GM19099 (cell line): Measurements from ENCODE around the gene CFH.

Experiments
- POLR2A ChIP-seq: IDR thresholded peaks from 3 replicates; pipeline ENCODE4 v1.6.1; 2011; ENCODE audit warnings: low read depth; ENCODE audit not compliant: insufficient read length; ENCODE audit errors: extremely low read depth

The CFH gene

GRCh38 chr1:196655071-196655470, 3.2 kb downstream of the CFH start:
- no peak for TF ChIP-seq POLR2A

- no peak for TF ChIP-seq POLR2A
Measured at GRCh38 chr1:196655494-196655893, 3.7 kb downstream of the CFH start.

GRCh38 chr1:196659471-196659870, 7.6 kb downstream of the CFH start:
- no peak for TF ChIP-seq POLR2A

- TF ChIP-seq POLR2A: no peak
Measured at GRCh38 chr1:196660272-196660671, 8.4 kb downstream of the CFH start.

- TF ChIP-seq POLR2A: no peak
Measured at GRCh38 chr1:196660852-196661251, 9.0 kb downstream of the CFH start.

GRCh38 chr1:196661345-196661744, 9.5 kb downstream of the CFH start:
- no peak for TF ChIP-seq POLR2A

- TF ChIP-seq POLR2A: no peak
Measured at GRCh38 chr1:196667131-196667530, 15.3 kb downstream of the CFH start.

GRCh38 chr1:196669051-196669450, 17.2 kb downstream of the CFH start:
- no peak for TF ChIP-seq POLR2A

GRCh38 chr1:196669693-196670092, 17.9 kb downstream of the CFH start:
- no peak for TF ChIP-seq POLR2A

- no peak for TF ChIP-seq POLR2A
Measured at GRCh38 chr1:196674908-196675307, 23.1 kb downstream of the CFH start.

- no peak for TF ChIP-seq POLR2A
Measured at GRCh38 chr1:196677781-196678509, 26.1 kb downstream of the CFH start.

- TF ChIP-seq POLR2A: no peak
Measured at GRCh38 chr1:196678510-196678884, 26.7 kb downstream of the CFH start.

GRCh38 chr1:196680107-196680506, 28.3 kb downstream of the CFH start:
- TF ChIP-seq POLR2A: no peak

GRCh38 chr1:196684476-196684875, 32.6 kb downstream of the CFH start:
- no peak for TF ChIP-seq POLR2A

GRCh38 chr1:196685506-196685905, 33.7 kb downstream of the CFH start:
- TF ChIP-seq POLR2A: no peak

- TF ChIP-seq POLR2A: no peak
Measured at GRCh38 chr1:196689001-196689400, 37.2 kb downstream of the CFH start.

- no peak for TF ChIP-seq POLR2A
Measured at GRCh38 chr1:196690582-196690981, 38.7 kb downstream of the CFH start.
